Measurements from ENCODE around the gene BCL6.
"Not testable (repeated sequence)": the region's sequence is repeated elsewhere in the genome, so short reads cannot be mapped to it uniquely, and the experiment has no call there.

Gene BCL6

GRCh38 chr3:187709155-187709554 is 36.1 kb downstream of the BCL6 start:
- DNase-seq: no peak

DNA sequence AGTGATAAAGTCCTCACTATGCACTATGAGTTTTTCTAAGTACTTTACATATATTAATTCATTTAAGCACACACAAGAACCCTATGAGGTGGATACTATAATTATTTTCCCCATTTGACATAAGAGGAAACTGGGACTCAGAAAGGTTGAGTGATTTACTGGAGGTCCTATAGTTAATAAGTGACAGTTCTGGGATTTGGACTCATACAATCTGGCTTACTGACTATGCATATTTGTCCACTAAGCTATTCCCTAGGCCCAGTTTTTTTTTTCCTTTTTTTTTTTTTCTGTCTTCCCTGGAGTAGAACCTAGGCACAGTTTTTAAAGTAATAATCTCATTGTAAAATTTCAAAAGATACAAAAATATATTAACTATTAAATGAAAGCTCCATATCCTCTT is 36.6 kb downstream of the BCL6 start:
- no peak for DNase-seq

DNA sequence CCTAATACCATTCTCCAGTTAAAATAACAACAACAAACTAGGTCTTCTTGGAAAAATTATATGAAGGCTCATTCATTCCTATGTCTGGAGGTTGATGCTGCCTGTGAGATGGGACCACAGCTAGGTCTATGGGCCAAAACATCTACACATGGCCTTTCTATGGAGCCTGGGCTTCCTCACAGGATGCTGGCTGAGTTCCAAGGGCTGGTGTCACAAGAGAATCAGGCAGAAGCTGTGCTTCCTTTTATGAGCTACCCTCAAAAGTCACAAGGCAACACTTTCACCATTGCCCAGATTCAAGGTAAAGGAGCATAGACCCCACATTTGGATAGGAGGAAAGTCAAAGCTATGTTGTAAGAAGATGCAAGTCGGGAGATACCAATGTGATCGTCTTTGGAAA is 38.3 kb downstream of the BCL6 start:
- DNase-seq: no peak

DNA sequence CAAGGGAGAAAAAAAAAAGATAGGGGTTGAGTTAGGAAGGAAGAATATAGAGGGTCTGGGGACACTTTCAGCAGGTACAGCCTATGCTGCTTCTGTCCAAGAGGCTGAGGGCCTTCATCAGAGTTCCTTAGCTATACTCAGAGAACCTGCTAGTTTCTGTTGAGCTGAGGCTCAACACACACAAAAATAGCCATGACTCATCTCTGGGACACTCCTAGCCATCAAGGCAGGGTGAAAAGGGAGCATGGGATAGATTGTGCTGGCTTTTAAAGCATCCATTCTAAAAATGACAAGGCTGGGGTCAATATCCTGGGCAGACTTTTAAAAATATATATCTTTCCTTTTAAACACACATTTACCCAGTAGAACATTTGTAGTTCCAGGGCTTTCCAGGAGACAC is 40.1 kb downstream of the BCL6 start:
- DNase-seq: no peak

GRCh38 chr3:187702507-187703033 is 42.7 kb downstream of the BCL6 start, which contains the start of gene RTP2:
Gene RTP2, minus strand, starts transcription at chr3:187702557. Its CDS starts 429 bp downstream, at chr3:187702128.
- no peak for DNase-seq

GRCh38 chr3:187700249-187700648 is 45.0 kb downstream of the BCL6 start:
- DNase-seq: no peak

DNA sequence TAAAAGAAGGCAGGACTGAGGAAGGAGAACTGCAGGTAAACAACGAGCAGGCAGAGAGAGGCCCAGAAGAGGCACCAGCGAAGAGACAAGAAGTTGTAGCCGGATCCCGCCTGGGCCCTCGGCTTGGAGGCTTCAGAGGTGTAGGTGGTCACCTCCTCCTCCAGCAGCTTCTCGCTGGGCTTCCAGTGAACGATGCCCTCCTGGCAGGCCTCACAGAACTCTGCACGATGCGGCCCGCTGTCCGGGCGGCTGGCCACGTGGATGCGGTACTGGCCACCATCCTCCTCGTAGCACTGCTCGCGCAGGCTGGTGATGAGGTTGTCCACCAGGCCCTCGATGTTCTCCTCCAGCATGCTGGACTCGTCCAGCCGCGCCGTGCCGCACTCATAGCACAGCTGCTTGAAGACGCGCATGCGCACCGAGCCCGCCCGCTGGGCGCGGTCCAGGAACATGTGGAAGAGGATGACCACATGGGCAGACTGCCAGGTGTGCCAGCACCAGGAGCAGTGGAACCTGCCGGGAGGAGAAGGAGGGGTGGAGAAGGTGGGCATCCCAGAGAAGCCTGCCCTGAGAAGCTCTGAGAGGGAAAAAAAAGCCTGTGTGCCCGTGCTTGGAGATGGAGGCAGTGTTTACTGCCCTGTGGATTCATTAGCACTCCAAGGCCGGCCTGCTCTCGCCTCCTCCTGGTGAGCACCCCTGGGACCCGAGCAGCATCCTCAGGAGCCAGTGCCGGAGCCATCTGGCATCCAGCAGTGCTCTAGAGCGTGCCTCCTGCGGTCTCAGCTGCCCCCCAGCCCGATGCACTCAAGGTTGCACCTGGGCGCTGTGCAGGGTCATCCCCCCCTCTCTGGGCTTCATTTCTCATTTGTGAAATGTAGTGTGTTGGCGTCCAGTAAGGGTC is 46.5 kb downstream of the BCL6 start:
- DNase-seq: no peak

GRCh38 chr3:187696021-187696420 is 49.2 kb downstream of the BCL6 start:
- no peak for DNase-seq

GRCh38 chr3:187695449-187695848 is 49.8 kb downstream of the BCL6 start:
- DNase-seq: no peak

DNA sequence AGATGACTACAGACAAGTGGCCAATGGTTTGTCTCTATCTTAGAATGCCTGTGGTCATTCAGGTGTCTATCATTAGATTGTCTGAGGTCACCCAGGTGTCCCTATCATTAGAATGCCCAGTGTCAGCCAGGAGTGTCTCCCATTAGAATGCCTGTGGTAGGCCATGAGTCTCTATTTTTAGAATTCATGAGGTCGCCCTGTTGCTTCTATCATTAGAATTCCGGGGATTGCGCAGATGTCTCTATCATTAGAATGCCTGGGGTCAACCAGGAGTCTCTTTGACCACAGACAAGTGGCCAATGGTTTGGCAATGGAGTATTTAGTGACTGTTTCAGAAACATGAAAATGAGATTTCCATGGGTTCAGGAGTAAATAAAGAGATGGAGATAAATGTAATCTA is 50.5 kb downstream of the BCL6 start:
- DNase-seq: no peak

DNA sequence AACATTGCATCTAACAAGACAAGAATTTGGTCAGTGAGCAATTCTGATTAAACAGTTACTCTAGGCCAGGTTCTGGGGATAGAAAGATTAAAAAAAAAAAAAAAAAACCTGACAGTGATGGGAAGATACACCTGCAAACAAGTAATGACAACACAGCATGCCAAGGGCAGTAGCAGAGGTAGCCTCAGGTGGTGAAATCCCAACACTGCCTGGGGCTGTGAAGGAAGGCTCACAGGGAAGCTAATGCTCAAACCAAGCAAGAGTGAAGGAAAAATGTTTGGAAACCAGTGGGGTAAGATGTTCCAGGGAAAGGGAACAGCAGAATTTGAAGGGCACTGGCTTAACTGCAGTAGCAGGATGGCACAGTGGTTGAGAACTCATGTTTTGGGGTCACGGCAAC is 51.8 kb downstream of the BCL6 start:
- no peak for DNase-seq

DNA sequence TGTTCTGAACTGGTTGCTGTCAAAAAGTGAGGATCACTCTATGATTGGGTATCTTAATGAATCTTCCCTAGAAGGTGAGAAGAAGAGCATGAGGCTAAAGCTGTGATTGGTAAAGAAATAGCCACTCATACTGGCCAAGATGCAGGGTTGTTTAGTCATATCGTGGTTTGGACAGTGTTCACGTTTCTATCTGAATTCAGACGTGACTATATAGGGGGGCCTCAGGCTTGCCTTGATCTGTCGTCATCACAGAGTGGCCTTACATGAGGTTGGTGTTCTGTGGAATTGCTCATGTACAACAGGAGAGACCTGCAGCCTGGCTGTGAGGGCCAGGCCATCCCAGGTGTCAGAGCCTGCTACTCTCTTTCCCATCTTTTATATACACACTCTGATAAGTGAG is 55.3 kb downstream of the BCL6 start:
- DNase-seq: no peak

DNA sequence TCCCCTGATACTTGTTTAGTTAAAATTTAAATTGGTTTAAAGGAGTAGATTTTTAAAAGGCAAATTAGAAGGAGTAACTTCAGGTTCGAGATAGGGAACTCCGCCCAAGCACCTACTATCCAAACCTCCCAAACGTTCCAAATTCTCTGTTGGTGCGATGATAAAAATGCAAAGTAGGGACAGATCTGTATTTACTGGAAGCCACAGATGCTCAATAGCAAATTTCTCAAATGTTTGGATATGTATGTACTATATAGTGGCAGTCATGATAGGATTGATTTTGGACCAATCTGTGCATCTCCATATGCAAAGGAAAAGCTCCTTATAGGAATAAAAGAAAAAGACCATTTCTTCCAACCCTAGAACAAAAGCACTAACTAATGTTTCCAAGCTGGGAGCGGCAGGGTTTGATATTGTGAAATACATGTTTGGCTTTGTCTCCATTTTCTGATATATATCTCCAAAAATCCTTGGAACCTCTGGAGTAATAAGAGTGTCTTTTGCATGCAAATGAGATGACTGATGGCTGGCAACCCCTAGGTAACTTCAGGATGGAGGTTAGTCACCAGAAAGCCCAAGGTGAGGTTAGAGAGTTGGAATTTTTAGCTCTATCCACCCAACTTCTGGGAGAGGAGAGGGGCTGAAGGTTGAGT is 58.5 kb downstream of the BCL6 start:
- DNase-seq: no peak

- DNase-seq: no peak
These were observed 59.3 kb downstream of the BCL6 start for GRCh38 chr3:187685948-187686347.

- DNase-seq: no peak
These were observed 60.4 kb downstream of the BCL6 start for GRCh38 chr3:187684880-187685279.

DNA sequence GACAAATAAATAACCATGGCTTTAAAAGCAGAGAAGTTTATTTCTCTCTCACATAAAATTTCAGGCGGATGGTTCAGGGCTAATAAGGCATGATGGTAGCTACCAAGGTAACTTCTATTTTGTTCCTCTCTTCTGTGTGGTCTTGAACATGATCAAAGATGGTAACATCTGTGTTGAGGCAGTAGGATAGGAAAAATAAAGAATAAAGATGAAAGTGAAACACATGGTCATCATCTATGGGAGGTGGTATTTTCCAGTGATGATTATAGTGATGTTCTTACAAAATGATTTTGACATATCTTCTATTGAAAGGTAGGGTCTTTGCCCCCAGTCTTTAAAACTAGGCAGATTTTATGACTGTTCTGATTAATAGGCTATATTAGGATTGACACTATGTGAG is 60.8 kb downstream of the BCL6 start:
- DNase-seq: no peak

GRCh38 chr3:187681756-187682155 is 63.5 kb downstream of the BCL6 start:
- not testable (repeated sequence) for DNase-seq

DNA sequence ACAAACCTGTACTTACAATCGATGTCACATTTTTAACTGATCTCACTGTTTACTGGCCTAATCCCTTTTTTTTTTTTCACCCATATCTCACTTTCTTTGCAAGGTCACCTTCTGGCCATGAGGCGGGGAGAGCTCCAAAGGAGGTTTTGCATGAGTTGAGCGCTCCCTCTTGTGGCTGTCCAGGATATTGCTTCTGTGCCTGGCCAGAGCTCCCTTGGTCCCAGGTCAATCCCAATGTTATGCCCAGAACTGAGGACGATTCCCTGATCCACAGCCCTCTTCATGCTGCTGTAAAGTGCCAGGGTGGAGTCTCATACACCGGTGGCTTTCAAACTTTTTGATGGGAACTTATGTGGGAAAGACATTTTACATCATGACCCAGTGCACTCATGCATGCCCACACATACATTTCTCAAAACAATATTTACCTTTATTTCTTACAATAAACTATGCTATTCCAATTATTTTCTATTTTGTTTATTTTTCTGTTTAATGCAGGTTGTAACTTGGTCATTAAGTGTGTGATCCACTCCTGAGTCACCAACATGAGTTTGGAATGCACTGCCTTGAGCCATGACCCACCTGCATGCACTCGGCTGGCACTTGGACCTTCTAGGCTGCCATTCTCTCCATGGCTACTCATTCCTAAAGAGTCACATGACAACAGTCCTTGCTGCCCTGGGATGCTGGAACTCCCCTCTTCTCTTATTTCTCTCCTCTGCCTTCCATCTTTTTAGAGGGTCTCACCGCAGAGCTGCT is 65.5 kb downstream of the BCL6 start:
- DNase-seq: peak; percentile 68

DNA sequence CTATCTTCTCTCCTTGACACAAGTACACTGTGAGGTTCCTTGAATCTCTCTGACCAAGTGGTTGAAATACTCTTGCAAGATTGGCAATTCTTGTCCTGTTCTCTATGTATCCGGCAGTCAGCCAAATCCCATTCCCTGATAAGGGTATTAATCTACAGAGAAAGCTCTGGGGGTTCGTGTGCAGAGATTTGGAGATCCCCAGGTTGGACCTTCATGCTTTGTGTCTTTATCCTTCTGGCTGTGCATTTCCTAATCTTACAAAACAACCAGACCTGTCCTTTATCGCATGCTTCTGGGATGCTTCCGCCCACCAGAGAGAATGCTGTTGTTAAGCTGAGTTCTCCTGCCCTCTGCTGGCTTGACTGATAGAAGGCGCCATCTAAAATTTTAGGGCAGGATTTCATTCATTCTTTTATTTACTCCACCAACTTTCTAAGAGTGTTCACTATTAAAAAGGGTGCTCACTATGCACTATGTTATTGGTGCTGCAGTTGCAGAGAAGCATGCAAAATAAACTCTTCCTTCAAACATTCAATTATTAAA is 66.5 kb downstream of the BCL6 start:
- peak; percentile 22 for DNase-seq

DNA sequence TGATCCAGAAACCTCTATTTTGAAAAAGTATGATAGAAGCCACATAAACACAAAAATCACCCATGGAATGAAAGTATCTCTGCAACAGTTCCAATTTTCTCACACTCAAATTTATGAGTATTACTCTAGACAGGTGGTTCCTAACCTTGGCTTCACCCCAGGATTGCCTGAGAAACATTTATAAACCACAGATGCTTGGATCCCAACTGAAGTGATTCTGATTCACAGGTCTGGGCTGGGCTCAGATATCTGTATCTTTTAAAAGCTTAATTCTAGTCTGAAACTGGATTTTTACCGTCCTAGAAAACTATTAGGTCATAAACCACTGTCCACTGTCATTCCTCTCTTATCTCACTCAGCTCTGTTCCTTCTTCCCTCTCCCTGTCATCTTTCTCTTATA is 67.7 kb downstream of the BCL6 start:
- no peak for DNase-seq

DNA sequence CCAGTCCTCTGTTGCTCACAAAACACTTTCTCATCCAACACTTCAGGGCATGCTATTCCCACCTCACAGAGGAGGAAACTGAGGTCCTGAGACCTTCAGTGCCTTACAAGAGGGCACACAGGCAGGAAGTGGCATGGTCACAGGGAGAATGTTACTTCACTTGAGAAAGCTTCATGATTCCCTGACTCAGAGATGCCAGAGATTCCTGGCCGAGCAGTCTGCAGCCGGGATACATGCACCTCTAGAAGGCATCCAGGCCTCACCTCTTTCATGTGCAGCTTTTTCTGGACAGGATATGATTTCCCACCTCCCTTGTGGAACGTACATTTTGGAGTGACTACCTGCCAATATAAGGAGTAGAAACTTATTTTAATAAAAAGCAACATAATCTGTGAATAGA is 72.3 kb downstream of the BCL6 start:
- DNase-seq: no peak
